ENCODE results near the gene FAM83C.

DNA sequence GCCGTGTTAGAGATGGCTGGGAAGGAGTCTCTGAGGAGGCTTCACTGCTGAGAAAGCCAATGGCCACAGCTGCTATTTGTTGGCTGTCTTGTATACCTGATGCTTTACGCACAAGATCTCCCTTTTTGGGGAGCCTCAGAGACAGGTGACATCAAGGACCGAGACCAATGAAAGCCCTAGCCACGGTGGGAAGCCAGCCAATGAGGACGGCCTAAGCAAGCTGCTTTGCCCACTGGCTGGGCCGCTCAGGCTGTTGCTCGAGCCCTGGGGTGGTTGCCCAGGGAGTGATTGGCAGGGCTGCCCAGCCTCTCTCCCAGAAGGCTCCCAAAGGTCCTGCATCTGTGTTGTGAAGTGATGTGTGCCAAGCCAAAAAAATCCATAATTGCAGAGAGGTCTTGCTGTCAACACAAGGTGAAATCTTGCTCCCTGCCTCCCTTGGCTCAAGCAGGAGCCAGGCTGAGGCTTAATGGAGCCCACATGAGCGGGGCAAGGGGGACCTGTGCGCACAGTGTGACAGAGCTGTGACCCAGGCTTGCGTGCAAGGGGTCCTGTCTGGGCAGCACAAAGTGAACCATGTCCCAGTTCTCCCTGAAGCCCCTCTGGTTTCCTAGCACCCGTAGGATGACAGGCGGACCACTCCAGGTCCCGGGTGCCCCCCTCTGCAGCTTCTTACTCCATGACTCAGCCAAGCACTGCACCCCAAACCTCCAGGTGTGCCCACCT, 18.6 kb downstream of the FAM83C start:
- TF ChIP-seq, protein P1, sequence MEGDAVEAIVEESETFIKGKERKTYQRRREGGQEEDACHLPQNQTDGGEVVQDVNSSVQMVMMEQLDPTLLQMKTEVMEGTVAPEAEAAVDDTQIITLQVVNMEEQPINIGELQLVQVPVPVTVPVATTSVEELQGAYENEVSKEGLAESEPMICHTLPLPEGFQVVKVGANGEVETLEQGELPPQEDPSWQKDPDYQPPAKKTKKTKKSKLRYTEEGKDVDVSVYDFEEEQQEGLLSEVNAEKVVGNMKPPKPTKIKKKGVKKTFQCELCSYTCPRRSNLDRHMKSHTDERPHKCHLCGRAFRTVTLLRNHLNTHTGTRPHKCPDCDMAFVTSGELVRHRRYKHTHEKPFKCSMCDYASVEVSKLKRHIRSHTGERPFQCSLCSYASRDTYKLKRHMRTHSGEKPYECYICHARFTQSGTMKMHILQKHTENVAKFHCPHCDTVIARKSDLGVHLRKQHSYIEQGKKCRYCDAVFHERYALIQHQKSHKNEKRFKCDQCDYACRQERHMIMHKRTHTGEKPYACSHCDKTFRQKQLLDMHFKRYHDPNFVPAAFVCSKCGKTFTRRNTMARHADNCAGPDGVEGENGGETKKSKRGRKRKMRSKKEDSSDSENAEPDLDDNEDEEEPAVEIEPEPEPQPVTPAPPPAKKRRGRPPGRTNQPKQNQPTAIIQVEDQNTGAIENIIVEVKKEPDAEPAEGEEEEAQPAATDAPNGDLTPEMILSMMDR (IDR thresholded peaks at IDR 0.05): no peak
- no peak for TF ChIP-seq POLR2A (IDR thresholded peaks at IDR 0.05)

All from uterus (tissue), 2 donors.